ENCODE results near the gene MZF1. TPM values are rescaled to one million over a fixed set of nuclear protein-coding genes. Genes with fewer than 3 reads are reported as not detected.

Gene MZF1
- total RNA-seq, 4 donors from 2014 or later: 26.5 to 41.5 (median 30.0) TPM

DNA sequence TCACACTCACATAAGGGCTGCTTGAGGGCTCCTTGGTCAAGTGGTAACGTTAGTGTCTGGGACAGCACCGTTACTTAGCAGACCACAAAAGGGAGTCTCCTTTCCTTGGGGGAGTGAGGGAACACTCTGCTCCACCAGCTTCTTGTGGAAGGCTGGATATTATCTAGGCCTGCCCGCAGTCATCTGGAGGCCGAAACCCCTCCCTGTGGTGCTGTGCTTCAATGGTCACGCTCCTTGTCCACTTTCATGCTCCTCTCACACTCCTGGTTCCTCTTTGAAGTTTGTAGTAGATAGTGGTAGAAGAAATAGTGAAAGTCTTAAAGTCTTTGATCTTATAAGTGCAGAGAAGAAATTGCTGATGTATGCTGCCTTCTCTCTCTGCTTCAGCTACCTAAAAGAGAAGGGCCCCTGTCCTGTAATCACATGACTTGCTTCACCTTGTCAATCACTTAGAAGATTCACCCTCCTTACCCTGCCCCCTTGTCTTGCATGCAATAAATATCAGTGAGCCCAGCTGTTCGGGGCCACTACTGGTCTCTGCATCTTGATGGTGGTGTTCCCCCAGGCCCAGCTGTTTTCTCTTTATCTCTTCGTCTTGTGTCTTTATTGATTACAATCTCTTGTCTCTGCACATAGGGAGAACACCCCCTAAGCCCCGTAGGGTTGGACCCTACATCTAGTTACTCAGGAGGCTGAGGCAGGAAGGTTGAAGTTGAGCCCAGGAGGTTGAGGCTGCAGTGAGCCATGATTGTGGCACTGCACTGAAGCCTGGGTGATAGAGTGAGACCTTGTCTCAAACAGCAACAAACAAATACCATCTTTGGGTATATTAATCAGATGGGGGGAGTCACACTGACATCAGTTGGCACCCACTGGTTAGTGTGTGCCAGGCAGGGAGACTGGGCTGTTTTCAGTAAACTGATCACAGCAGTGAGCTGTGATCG is 11.6 kb upstream of the MZF1 start:
- no peak for TF ChIP-seq CTCF (IDR thresholded peaks at IDR 0.05)
- no peak for TF ChIP-seq POLR2A (IDR thresholded peaks at IDR 0.05)
- Histone ChIP-seq H3K4me3 (no peak overlapping the region), H3K27ac (no peak overlapping the region), H3K36me3 (no peaks in the 10 kb centered on the region), H3K27me3 (no peaks in the 10 kb centered on the region), H3K4me1 (peaks cover 0 to 4% of the 10 kb centered on the region in 2 donors), H3K9me3 (no peaks in the 10 kb centered on the region)
- no peak for DNase-seq
- intact Hi-C loops (cut with DNase I; ENCODE audit: low total_unique reads): no loop called here

- Histone ChIP-seq H3K36me3 (no peaks in the 10 kb centered on the region), H3K27me3 (no peaks in the 10 kb centered on the region), H3K4me3 (no peak overlapping the region), H3K4me1 (peaks cover 0 to 4% of the 10 kb centered on the region in 2 donors), H3K9me3 (no peaks in the 10 kb centered on the region), H3K27ac (no peak overlapping the region)
- no peak for TF ChIP-seq POLR2A (IDR thresholded peaks at IDR 0.05)
- no peak for TF ChIP-seq CTCF (IDR thresholded peaks at IDR 0.05)
- intact Hi-C loops (cut with DNase I; ENCODE audit: low total_unique reads): no loop called here
- no peak for DNase-seq
These were observed 9.8 kb upstream of the MZF1 start for GRCh38 chr19:58582985-58583384.

DNA sequence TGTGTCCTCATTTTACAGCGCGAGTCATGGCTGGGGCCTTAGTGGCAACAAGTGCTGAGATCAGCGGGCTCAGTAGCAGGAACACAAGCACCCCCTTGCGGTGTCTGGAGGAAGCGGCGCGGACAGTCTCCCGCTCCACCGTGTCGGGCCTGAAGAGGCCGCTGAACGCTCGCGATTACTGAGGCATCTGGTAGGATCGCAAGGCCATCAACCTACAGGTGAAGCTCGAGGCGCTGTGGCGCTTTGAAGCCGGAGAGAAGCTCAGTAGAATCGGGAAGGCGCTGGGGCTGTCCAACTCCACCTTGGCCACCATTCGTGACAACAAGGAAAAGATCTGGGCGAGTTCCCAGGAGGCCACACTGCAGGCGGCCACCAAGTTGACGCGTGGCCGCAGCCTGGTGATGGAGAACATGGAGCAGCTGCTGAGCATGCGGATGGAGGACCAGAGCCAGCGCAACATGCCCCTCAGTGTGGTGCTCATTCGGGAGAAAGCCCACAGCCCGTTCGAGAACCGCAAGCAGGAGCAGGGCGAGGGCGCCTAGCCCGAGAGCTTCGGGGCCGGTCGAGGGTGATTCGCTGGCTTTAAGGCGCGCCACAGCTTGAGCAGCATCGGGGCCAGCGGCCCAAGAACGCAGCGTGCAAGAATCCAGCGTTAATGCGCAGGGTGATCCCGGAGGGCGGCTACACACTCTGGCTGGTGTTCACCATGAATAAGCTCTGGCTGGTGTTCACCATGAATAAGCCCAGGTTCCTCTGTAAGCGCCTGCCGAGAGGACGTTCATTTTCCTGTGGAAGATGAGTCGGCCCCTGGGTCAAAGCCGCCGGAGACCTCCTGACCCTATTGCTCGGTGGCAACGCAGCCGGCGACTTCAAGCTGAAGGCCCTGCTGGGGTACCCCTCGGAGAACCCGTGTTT is 8.3 kb upstream of the MZF1 start:
- Histone ChIP-seq H3K4me1 (peaks cover 0 to 4% of the 10 kb centered on the region in 2 donors), H3K36me3 (no peaks in the 10 kb centered on the region), H3K9me3 (no peaks in the 10 kb centered on the region), H3K4me3 (no peak overlapping the region), H3K27ac (peak overlapping the region; percentile 49 to 57), H3K27me3 (no peaks in the 10 kb centered on the region)
- intact Hi-C loops (cut with DNase I; ENCODE audit: low total_unique reads): no loop called here
- peak; percentile 86 to 87 for DNase-seq
- TF ChIP-seq POLR2A (IDR thresholded peaks at IDR 0.05) (peak in 1 of 2 donors; percentile 18), CTCF (IDR thresholded peaks at IDR 0.05) (peak; percentile 75 to 94 (median 88))

GRCh38 chr19:58579473-58580142 is 6.5 kb upstream of the MZF1 start:
- DNase-seq: no peak

More at GRCh38 chr19:58579473-58580142, 6.5 kb upstream of the MZF1 start:
- Histone ChIP-seq H3K36me3 (no peaks in the 10 kb centered on the region), H3K27me3 (no peaks in the 10 kb centered on the region), H3K4me3 (no peak overlapping the region), H3K27ac (no peak overlapping the region), H3K9me3 (no peaks in the 10 kb centered on the region), H3K4me1 (peaks cover 0 to 4% of the 10 kb centered on the region in 2 donors)
- intact Hi-C loops (cut with DNase I; ENCODE audit: low total_unique reads): no loop called here
- no peak for TF ChIP-seq POLR2A (IDR thresholded peaks at IDR 0.05)
- no peak for TF ChIP-seq CTCF (IDR thresholded peaks at IDR 0.05)
